DMS153 treated with DMSO at 0.1 percent for 48 hours (cell line): ENCODE measurements around the gene DCAF8.

Source experiments
- DNase-seq: peaks from one replicate; lab custom pipeline; 2025; ENCODE audit not compliant: unreplicated experiment; lab: John Stamatoyannopoulos, UW

DCAF8 gene

GRCh38 chr1:160227034-160227433 lies 35.3 kb downstream of the DCAF8 start:
- DNase-seq = no peak

- no peak for DNase-seq
Observed at GRCh38 chr1:160226623-160227022, 35.7 kb downstream of the DCAF8 start.

- no peak for DNase-seq
Observed at GRCh38 chr1:160225345-160225744, 37.0 kb downstream of the DCAF8 start.

- DNase-seq = no peak
Observed at GRCh38 chr1:160224606-160225005, 37.7 kb downstream of the DCAF8 start.

- no peak for DNase-seq
Observed at GRCh38 chr1:160222546-160222945, 39.8 kb downstream of the DCAF8 start.

- DNase-seq = no peak
Observed at GRCh38 chr1:160221089-160221488, 41.3 kb downstream of the DCAF8 start.

GRCh38 chr1:160220301-160220700 lies 42.0 kb downstream of the DCAF8 start:
- DNase-seq = no peak

GRCh38 chr1:160219062-160219929 lies 43.1 kb downstream of the DCAF8 start:
- DNase-seq = peak; percentile 17

- DNase-seq = peak; percentile 36
Observed at GRCh38 chr1:160217481-160218051, 44.8 kb downstream of the DCAF8 start.

GRCh38 chr1:160216301-160216700 lies 46.0 kb downstream of the DCAF8 start:
- DNase-seq = no peak

GRCh38 chr1:160214481-160215140 lies 47.7 kb downstream of the DCAF8 start:
- no peak for DNase-seq

GRCh38 chr1:160211046-160211790 lies 51.1 kb downstream of the DCAF8 start:
- no peak for DNase-seq

- no peak for DNase-seq
Observed at GRCh38 chr1:160210561-160210960, 51.8 kb downstream of the DCAF8 start.

GRCh38 chr1:160209321-160210046 lies 52.9 kb downstream of the DCAF8 start:
- no peak for DNase-seq

- no peak for DNase-seq
Observed at GRCh38 chr1:160208557-160209320, 53.6 kb downstream of the DCAF8 start.

GRCh38 chr1:160207771-160208556 lies 54.4 kb downstream of the DCAF8 start:
- no peak for DNase-seq

- DNase-seq = no peak
Observed at GRCh38 chr1:160207118-160207650, 55.2 kb downstream of the DCAF8 start.

GRCh38 chr1:160206421-160207117 lies 55.8 kb downstream of the DCAF8 start:
- DNase-seq = no peak
